Hepatocyte (in vitro differentiated cells): ENCODE measurements around the gene ARHGAP30.
"Not testable (repeated sequence)": the region's sequence is repeated elsewhere in the genome, so short reads cannot be mapped to it uniquely, and the experiment has no call there.

Experiments
- CTCF ChIP-seq: fragments of 200-600 bp; sonication (generic); IDR thresholded peaks from 2 replicates; pipeline ENCODE4 v1.5.1; 2016; ENCODE audit warnings: antibody characterized with exemption, mild to moderate bottlenecking; ENCODE audit not compliant: poor library complexity
- EZH2 ChIP-seq: fragments of 200-600 bp; sonication (generic); IDR thresholded peaks from 2 replicates; pipeline ENCODE4 v1.6.1; 2016; ENCODE audit warnings: antibody characterized with exemption, mild to moderate bottlenecking, borderline replicate concordance

- TF ChIP-seq CTCF, EZH2: not testable (repeated sequence)
Observed at GRCh38 chr1:161019111-161019660, 50.5 kb downstream of the ARHGAP30 start.
